GM12874 (cell line): Measurements from ENCODE around the gene QPCTL.

Source experiments
- CTCF ChIP-seq: IDR thresholded peaks from 2 replicates; pipeline ENCODE4 v1.5.1; 2011; ENCODE audit warnings: low read depth, mild to moderate bottlenecking, control low read depth, low read length, moderate library complexity; ENCODE audit not compliant: insufficient read depth

The QPCTL gene

DNA sequence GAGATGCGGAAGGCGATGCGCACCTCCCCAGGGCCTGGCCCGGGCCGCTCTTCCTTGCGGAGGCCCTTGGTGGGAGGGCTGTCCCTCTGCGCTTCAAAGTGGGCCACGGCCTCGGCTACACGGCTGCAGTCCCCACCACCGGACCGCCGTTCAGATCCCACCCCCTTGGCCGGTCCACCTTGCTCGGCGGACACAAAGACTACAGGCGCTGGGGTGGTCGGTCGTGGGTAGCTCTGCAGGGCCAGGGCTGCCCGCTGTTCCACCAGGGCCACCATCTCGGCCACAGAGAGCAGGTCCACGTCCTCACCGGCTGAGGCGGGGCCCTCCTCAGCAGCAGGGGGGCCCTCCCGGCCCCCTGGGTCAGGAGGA is 20.2 kb downstream of the QPCTL start:
- no peak for TF ChIP-seq CTCF

GRCh38 chr19:45713141-45713540 is 20.7 kb downstream of the QPCTL start:
- TF ChIP-seq CTCF: no peak

DNA sequence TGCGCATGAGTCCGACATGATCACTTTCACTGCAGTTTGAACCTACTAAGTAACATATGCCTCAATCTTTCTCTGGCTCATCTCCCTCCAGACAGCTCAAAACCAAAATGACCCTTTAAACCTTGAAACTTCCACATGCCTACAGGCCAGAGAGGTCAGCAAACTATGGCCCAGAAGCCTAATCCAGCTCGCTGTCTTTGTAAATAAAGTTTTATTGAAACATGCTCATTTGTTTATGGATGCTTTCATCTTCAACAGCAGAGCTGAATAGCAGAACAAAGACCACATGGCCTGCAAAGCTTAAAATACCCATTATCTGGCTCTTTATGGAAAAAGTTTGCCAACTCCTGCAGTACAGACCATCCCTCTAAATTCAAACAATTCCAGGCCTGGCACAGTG is 22.7 kb downstream of the QPCTL start:
- TF ChIP-seq CTCF: no peak

GRCh38 chr19:45716359-45717130 is 24.1 kb downstream of the QPCTL start:
- TF ChIP-seq CTCF: no peak

DNA sequence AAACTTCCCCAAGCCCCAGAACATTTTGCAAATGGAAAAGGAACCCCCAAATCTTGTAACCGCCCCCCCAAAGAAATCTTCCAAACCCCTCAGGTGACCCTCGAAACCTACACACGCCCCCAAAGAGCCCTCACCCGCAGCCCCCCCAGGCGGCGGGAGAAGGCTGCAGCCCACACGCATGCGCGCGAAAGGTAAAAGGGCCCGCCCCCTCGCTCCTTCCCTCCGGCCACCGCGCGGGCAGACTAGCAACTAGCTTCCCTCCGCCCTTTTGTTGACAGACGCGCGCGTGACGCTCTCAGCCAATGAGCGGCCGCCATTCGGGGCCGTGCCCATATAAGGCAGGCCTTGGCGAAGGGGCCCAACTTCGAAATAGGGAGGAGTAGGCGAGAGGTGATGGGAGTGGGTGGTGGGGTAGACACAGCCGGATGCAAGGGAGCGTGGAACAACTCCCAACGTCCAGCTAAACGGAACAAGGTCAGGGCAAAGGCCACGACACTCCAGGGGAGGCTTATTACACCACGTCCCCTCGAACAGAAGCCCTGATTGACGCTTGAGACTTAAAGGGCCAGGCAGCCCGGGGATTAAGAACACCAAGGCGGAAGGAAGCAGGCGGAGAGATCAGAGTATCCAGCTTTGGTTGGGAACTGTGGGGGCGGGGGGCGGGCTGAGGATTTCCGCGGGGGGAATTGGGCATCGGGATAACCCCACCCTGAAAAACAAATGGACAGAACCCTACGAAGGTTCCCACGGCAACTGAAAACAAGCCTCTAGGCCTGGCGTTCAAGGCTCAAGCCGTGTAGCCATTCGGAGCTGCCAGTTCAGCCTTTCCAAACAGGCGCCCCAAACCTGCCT is 24.9 kb downstream of the QPCTL start:
- TF ChIP-seq CTCF: 0 out of 2 replicates have a peak, but pooled peaks have one; percentile 20

GRCh38 chr19:45717983-45718650 is 25.7 kb downstream of the QPCTL start:
- no peak for TF ChIP-seq CTCF

DNA sequence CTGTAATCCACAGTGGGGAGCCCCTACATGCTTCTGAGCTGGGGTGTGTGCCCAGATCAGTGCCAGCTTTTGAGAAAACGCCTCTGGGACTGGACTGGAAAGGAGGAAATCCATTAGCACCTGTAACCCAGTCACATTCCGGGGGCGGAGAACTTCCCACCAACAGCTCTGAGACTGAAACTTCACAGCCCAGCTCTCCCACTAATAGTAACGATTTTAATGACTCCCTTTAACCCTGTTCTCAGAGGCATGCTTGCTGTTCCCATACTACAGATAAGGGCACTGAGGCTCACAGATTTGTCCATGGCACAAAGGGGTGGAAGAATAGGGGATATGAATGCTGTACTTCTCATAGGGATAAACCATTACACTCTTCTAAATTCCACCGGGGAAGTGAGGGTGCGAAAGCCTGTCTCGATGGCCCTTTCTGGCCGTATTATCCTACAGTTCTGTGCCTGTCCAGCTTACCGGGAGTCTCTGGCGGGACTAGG is 37.4 kb downstream of the QPCTL start:
- TF ChIP-seq CTCF: no peak
